Measurements from ENCODE around the gene PDGFD.

PDGFD gene

GRCh38 chr11:103949781-103950180 is 214.2 kb downstream of the PDGFD start:
- TF ChIP-seq EP300 (IDR thresholded peaks at IDR 0.05; ENCODE audit: borderline replicate concordance) (no peak), TEAD4 (IDR thresholded peaks at IDR 0.05) (no peak), RAD21 (IDR thresholded peaks at IDR 0.05; ENCODE audit: low read depth) (no peak), MAX (IDR thresholded peaks at IDR 0.05) (no peak), REST (IDR thresholded peaks at IDR 0.05; ENCODE audit: low read depth) (no peak), TAF1 (IDR thresholded peaks at IDR 0.05; ENCODE audit: low read depth) (no peak), USF1 (IDR thresholded peaks at IDR 0.05) (no peak), EGR1 (IDR thresholded peaks at IDR 0.05) (no peak), CREB1 (IDR thresholded peaks at IDR 0.05; ENCODE audit: low read depth) (no peak)

GRCh38 chr11:103948187-103948763 is 215.7 kb downstream of the PDGFD start:
- TF ChIP-seq YY1 (IDR thresholded peaks at IDR 0.05; ENCODE audit: low read depth) (no peak), FOXM1 (IDR thresholded peaks at IDR 0.05; ENCODE audit: borderline replicate concordance, low read depth) (no peak), TAF1 (IDR thresholded peaks at IDR 0.05; ENCODE audit: low read depth) (no peak), EGR1 (IDR thresholded peaks at IDR 0.05) (no peak), RAD21 (IDR thresholded peaks at IDR 0.05; ENCODE audit: low read depth) (no peak), CREB1 (IDR thresholded peaks at IDR 0.05; ENCODE audit: low read depth) (no peak), MAX (IDR thresholded peaks at IDR 0.05) (no peak), USF1 (IDR thresholded peaks at IDR 0.05) (no peak), CEBPB (IDR thresholded peaks at IDR 0.05) (no peak), TEAD4 (IDR thresholded peaks at IDR 0.05) (no peak), ZBTB7A (IDR thresholded peaks at IDR 0.05; ENCODE audit: low read depth) (no peak), NFIC (IDR thresholded peaks at IDR 0.05) (no peak), REST (IDR thresholded peaks at IDR 0.05; ENCODE audit: low read depth) (no peak), TCF12 (IDR thresholded peaks at IDR 0.05; ENCODE audit: low read depth) (no peak), EP300 (IDR thresholded peaks at IDR 0.05; ENCODE audit: borderline replicate concordance) (no peak)

DNA sequence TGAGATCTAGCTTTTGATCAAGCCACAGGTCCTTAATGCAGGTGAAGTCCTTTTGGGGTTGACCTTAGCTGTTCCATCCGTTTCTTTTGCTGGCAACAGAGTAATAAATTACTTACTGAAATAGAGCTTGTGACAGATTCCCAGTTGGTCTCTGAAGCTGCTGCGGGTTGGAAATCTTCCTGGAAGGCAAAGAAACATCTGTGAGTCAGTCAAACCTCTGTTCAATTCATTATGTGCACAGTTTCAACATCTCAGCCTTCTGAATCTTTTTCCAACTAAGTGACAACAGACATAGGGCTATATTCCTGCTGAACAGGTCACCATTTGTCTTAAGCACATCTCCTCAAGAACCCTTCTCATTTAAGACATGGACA is 216.4 kb downstream of the PDGFD start:
- TF ChIP-seq USF1 (IDR thresholded peaks at IDR 0.05) (no peak), TCF12 (IDR thresholded peaks at IDR 0.05; ENCODE audit: low read depth) (no peak), NFIC (IDR thresholded peaks at IDR 0.05) (no peak), REST (IDR thresholded peaks at IDR 0.05; ENCODE audit: low read depth) (no peak), TEAD4 (IDR thresholded peaks at IDR 0.05) (no peak), YY1 (IDR thresholded peaks at IDR 0.05; ENCODE audit: low read depth) (no peak), ZBTB7A (IDR thresholded peaks at IDR 0.05; ENCODE audit: low read depth) (no peak), RAD21 (IDR thresholded peaks at IDR 0.05; ENCODE audit: low read depth) (no peak), MAX (IDR thresholded peaks at IDR 0.05) (no peak), EP300 (IDR thresholded peaks at IDR 0.05; ENCODE audit: borderline replicate concordance) (no peak), CREB1 (IDR thresholded peaks at IDR 0.05; ENCODE audit: low read depth) (no peak), EGR1 (IDR thresholded peaks at IDR 0.05) (no peak), TAF1 (IDR thresholded peaks at IDR 0.05; ENCODE audit: low read depth) (no peak), FOXM1 (IDR thresholded peaks at IDR 0.05; ENCODE audit: borderline replicate concordance, low read depth) (no peak), CEBPB (IDR thresholded peaks at IDR 0.05) (no peak)

All from Ishikawa (cell line).